ENCODE results near the gene TMCC1. TPM values are rescaled to one million over a fixed set of nuclear protein-coding genes. Genes with fewer than 3 reads are reported as not detected.

The TMCC1 gene
- total and polyA plus RNA-seq, 2 donors (not counting 1 experiment from before 2014, with no cell fraction given), result 8.5 to 32.2 TPM

DNA sequence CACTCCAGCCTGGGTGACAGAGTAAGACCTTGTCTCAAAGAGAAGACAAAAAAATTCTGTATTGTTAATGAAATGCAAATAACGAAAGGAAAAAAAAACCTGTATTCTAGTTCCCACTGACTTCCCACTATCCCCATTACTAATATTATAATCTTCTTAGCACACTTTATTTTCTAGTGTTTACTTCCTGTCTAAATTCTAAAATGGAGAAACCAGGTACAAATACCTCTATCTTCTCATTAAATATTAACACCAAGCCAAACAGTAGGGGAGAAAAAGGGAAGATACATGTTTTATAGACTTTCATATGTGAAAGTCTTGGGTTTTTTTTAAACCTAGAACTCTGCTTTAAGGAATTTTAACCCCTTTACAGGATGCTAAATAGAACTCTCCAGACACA is 231.7 kb downstream of the TMCC1 start:
- DNase-seq, result no peak
- no peaks in the 10 kb centered on the region for H3K9me3 ChIP-seq (ENCODE audit: control extremely low read depth in 1 of 3, control insufficient read depth in 2 of 3, insufficient read depth in 1 of 3, low read length in 2 of 3)
- intact Hi-C loops (cut with micrococcal nuclease), result no loop called here
- peaks cover 8% of the 10 kb centered on the region for H4K20me1 ChIP-seq (ENCODE audit: control insufficient read depth, insufficient read depth, low read length, poor library complexity, severe bottlenecking)
- Mint-ChIP-seq H3K27me3 (no peaks in the 10 kb centered on the region), H3K9me3 (ENCODE audit: insufficient read depth) (no peaks in the 10 kb centered on the region), H3K4me3 (no peak overlapping the region), H3K27ac (no peak overlapping the region), H3K4me1 (peaks cover 6% of the 10 kb centered on the region)
- no CpG with 5 or more reads among the region's 1 CpG for WGBS (ENCODE audit: insufficient coverage)
- H3K27ac ChIP-seq (ENCODE audit: low read length in 2 of 2), result no peak overlapping the region
- H3K4me2 ChIP-seq (replicated peaks; ENCODE audit: low read depth, low read length, poor library complexity, severe bottlenecking), result no peak overlapping the region
- H2AFZ ChIP-seq (ENCODE audit: insufficient read depth, low read depth, low read length, poor library complexity, severe bottlenecking), result no peak overlapping the region
- ChIA-PET POLR2A (no interaction called here), CTCF (no interaction called here)
- H3K27me3 ChIP-seq (replicated peaks in 1 of 4; ENCODE audit: control extremely low read depth in 1 of 4, control insufficient read depth in 3 of 4, insufficient read depth in 4 of 4, low read length in 3 of 4), result no peaks in the 10 kb centered on the region
- H3K9ac ChIP-seq (ENCODE audit: low read length), result no peak overlapping the region
- no peak for ATAC-seq (ENCODE audit: low read depth)
- no peak overlapping the region for H3K4me3 ChIP-seq (ENCODE audit: control extremely low read depth in 1 of 5, extremely low read depth in 1 of 5, insufficient read depth in 1 of 5, low read depth in 2 of 5, low read length in 4 of 5)
- no peaks in the 10 kb centered on the region for H3K79me2 ChIP-seq (ENCODE audit: control insufficient read depth, insufficient read depth, low read length)
- H3K4me1 ChIP-seq (ENCODE audit: control insufficient read depth in 2 of 2, insufficient read depth in 2 of 2, low read length in 2 of 2), result no peaks in the 10 kb centered on the region
- no peaks in the 10 kb centered on the region for H3K36me3 ChIP-seq (replicated peaks in 1 of 2; ENCODE audit: control extremely low read depth in 1 of 2, control insufficient read depth in 1 of 2, extremely low read depth in 1 of 2, insufficient read depth in 2 of 2, low read length in 1 of 2)
- TF ChIP-seq EZH2 (IDR thresholded peaks at IDR 0.05; ENCODE audit: borderline replicate concordance, insufficient read depth, low read depth, low read length, poor library complexity, severe bottlenecking), result no peak
- TF ChIP-seq, protein P1, sequence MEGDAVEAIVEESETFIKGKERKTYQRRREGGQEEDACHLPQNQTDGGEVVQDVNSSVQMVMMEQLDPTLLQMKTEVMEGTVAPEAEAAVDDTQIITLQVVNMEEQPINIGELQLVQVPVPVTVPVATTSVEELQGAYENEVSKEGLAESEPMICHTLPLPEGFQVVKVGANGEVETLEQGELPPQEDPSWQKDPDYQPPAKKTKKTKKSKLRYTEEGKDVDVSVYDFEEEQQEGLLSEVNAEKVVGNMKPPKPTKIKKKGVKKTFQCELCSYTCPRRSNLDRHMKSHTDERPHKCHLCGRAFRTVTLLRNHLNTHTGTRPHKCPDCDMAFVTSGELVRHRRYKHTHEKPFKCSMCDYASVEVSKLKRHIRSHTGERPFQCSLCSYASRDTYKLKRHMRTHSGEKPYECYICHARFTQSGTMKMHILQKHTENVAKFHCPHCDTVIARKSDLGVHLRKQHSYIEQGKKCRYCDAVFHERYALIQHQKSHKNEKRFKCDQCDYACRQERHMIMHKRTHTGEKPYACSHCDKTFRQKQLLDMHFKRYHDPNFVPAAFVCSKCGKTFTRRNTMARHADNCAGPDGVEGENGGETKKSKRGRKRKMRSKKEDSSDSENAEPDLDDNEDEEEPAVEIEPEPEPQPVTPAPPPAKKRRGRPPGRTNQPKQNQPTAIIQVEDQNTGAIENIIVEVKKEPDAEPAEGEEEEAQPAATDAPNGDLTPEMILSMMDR (IDR thresholded peaks at IDR 0.05), result no peak

DNA sequence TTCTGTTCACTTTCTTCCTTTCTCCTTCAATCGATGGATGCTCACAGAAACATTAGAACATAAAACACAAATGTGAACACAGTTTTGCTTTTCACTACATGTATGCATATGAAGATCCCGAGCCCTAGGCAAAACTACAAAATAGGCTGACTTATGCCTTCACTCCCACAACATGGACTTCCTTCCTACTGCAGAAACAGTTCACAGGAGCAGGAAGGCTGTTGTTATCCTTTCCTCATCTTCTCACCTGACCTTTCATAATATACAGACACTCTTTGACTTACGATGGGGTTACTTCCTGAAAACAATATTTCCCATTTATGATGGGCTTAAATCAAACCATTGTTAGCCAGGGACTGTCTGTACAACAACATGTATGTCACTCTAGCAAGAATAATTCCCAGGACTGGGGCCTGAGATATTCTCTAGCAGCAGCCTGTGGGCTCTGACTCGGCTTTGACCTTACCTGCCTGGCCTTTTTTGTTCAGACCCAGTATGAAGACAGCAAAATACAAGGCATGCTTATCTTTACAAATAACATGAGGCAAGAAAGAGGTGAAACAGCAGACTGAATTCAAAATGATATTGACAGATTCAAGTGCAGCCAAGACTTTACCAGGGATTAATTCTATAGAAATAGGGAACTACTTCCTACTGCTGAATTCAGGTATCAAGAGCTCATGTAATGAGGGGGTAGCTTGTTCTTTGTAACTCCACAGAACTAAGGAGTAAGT is 235.2 kb downstream of the TMCC1 start:
- Mint-ChIP-seq H3K4me3 (no peak overlapping the region), H3K9me3 (ENCODE audit: insufficient read depth) (no peaks in the 10 kb centered on the region), H3K4me1 (peaks cover 6% of the 10 kb centered on the region), H3K27ac (no peak overlapping the region), H3K27me3 (no peaks in the 10 kb centered on the region)
- Histone ChIP-seq H3K27me3 (replicated peaks in 1 of 4; ENCODE audit: control extremely low read depth in 1 of 4, control insufficient read depth in 3 of 4, insufficient read depth in 4 of 4, low read length in 3 of 4) (no peaks in the 10 kb centered on the region), H4K20me1 (ENCODE audit: control insufficient read depth, insufficient read depth, low read length, poor library complexity, severe bottlenecking) (peaks cover 8% of the 10 kb centered on the region), H3K36me3 (replicated peaks in 1 of 2; ENCODE audit: control extremely low read depth in 1 of 2, control insufficient read depth in 1 of 2, extremely low read depth in 1 of 2, insufficient read depth in 2 of 2, low read length in 1 of 2) (peaks cover 0 to 14% of the 10 kb centered on the region in 2 experiments), H3K9ac (ENCODE audit: low read length) (no peak overlapping the region), H3K27ac (ENCODE audit: low read length in 2 of 2) (no peak overlapping the region), H3K9me3 (ENCODE audit: control extremely low read depth in 1 of 3, control insufficient read depth in 2 of 3, insufficient read depth in 1 of 3, low read length in 2 of 3) (no peaks in the 10 kb centered on the region), H3K4me2 (replicated peaks; ENCODE audit: low read depth, low read length, poor library complexity, severe bottlenecking) (no peak overlapping the region), H2AFZ (ENCODE audit: insufficient read depth, low read depth, low read length, poor library complexity, severe bottlenecking) (no peak overlapping the region), H3K4me1 (ENCODE audit: control insufficient read depth in 2 of 2, insufficient read depth in 2 of 2, low read length in 2 of 2) (no peaks in the 10 kb centered on the region), H3K79me2 (ENCODE audit: control insufficient read depth, insufficient read depth, low read length) (no peaks in the 10 kb centered on the region), H3K4me3 (ENCODE audit: control extremely low read depth in 1 of 5, extremely low read depth in 1 of 5, insufficient read depth in 1 of 5, low read depth in 2 of 5, low read length in 4 of 5) (no peak overlapping the region)
- ChIA-PET POLR2A (interaction anchor here (0.7 kb wide), 2 partner anchors 150 to 277 kb away, joined by 5 to 7 read pairs; no protein-coding TSS in a partner anchor), CTCF (interaction anchor here (0.7 kb wide), 1 partner anchor 211 kb away, joined by 3 read pairs; no protein-coding TSS in a partner anchor)
- WGBS (ENCODE audit: insufficient coverage), result 49% methylated on average over 4 of the region's 4 CpGs
- DNase-seq (no peak), ATAC-seq (ENCODE audit: low read depth) (no peak)
- TF ChIP-seq EZH2 (IDR thresholded peaks at IDR 0.05; ENCODE audit: borderline replicate concordance, insufficient read depth, low read depth, low read length, poor library complexity, severe bottlenecking), result no peak
- TF ChIP-seq, protein P1 (IDR thresholded peaks at IDR 0.05), result no peak
- intact Hi-C loops (cut with micrococcal nuclease), result no loop called here

All from B cell (primary cell).